K562 (cell line): Measurements from ENCODE around the gene DAPP1. TPM values are rescaled to one million over a fixed set of nuclear protein-coding genes. Genes with fewer than 3 reads are reported as not detected.

Source experiments
- ATAC-seq: fragments of 200-7000 bp; cut with Tn5 transposase; 3 replicates; pipeline ENCODE4 v1.9.1; 2020; ENCODE audit warnings: moderate library complexity
- BruUV-seq: library from RNA; stranded (reverse); fragments of 400-500 nt; replicated peaks from 2 replicates; lab custom pipeline; 2021; lab: Mats Ljungman, UMichigan
- CTCF ChIA-PET: fragments of 300-600 bp; formaldehyde crosslinking; extraction: SDS; loops from one replicate; lab custom pipeline; 2021; ENCODE audit warnings: low intra/inter-chr PET ratio; lab: Yijun Ruan, JAX
- POLR2A ChIA-PET: fragments of 300-600, 350-650 bp; sonication (Branson Sonifier 250); formaldehyde crosslinking; extraction: SDS; loops from one replicate; lab custom pipeline; 2021; ENCODE audit warnings: antibody characterized with exemption, inconsistent platforms; lab: Yijun Ruan, JAX
- DNase-seq, 4 experiments: peaks; one replicate each; pipeline versions ENCODE4 v3.0.0 to v3.0.0-alpha.2; 2011 to 2018; ENCODE audit warnings: low spot score in 3 of 4, mixed read lengths in 3 of 4; ENCODE audit errors: extremely low read depth in 1 of 4
- FAIRE-seq: peaks from 2 replicates; lab custom pipeline; 2011; peaks lifted over from hg19 to GRCh38; lab: Jason Lieb, UNC
- H2AFZ ChIP-seq: 2 replicates; pipeline ENCODE4 v1.6.0; 2011; ENCODE audit warnings: low read depth, low read length, control low read depth, inconsistent platforms
- H3K27ac ChIP-seq: fragments of 200-600 bp; 3 replicates; pipeline ENCODE4 v1.8.0; 2011; ENCODE audit warnings: low read depth, mild to moderate bottlenecking, control low read depth, inconsistent platforms, low read length, moderate library complexity, mixed read lengths; ENCODE audit errors: extremely low read depth
- H3K27me3 ChIP-seq, 2 experiments: fragments of 300-600 bp in 1 of 2; 2 replicates in 1 of 2; 3 replicates in 1 of 2; pipeline versions ENCODE4 v1.6.0 to v1.8.0; 2011; ENCODE audit warnings: inconsistent platforms in 2 of 2, low read length in 2 of 2, mild to moderate bottlenecking in 1 of 2, mixed read lengths in 1 of 2, moderate library complexity in 1 of 2; ENCODE audit not compliant: control insufficient read depth in 2 of 2, insufficient read depth in 2 of 2
- H3K36me3 ChIP-seq: fragments of 300-600 bp; 3 replicates; pipeline ENCODE4 v1.8.0; 2011; ENCODE audit warnings: mild to moderate bottlenecking, low read length, inconsistent platforms; ENCODE audit not compliant: control insufficient read depth, insufficient read depth
- H3K4me1 ChIP-seq, 2 experiments: fragments of 200-600 bp in 1 of 2; replicated peaks in 1 of 2; 2 replicates in 1 of 2; 3 replicates in 1 of 2; pipeline versions ENCODE4 v1.5.1 to v1.8.0; 2011; ENCODE audit warnings: inconsistent platforms in 2 of 2, low read length in 2 of 2, mild to moderate bottlenecking in 1 of 2, mixed read lengths in 1 of 2, moderate library complexity in 1 of 2; ENCODE audit not compliant: control insufficient read depth in 2 of 2, insufficient read depth in 2 of 2
- H3K4me2 ChIP-seq: 2 replicates; pipeline ENCODE4 v1.6.1; 2011; ENCODE audit warnings: low read length, control low read depth, inconsistent platforms, mixed read lengths; ENCODE audit not compliant: insufficient read depth
- H3K4me3 ChIP-seq: fragments of 200-600 bp; sonication (generic), shearing (Covaris generic); 2 replicates; pipeline ENCODE4 v1.5.1; 2016; ENCODE audit warnings: control low read depth, inconsistent platforms
- H3K79me2 ChIP-seq: fragments of 200-600 bp; 3 replicates; pipeline ENCODE4 v1.8.0; 2011; ENCODE audit warnings: low read length, inconsistent platforms; ENCODE audit not compliant: control insufficient read depth, insufficient read depth
- H3K9ac ChIP-seq, 2 experiments: 2 replicates each; pipeline versions ENCODE4 v1.6.0 to v1.6.1; 2011; ENCODE audit warnings: low read depth in 2 of 2, low read length in 2 of 2, control low read depth in 1 of 2, inconsistent platforms in 1 of 2, mild to moderate bottlenecking in 1 of 2, mixed read lengths in 1 of 2; ENCODE audit not compliant: insufficient read depth in 1 of 2
- H3K9me1 ChIP-seq: one replicate; pipeline ENCODE4 v1.6.0; 2011; ENCODE audit warnings: inconsistent platforms, mild to moderate bottlenecking, low read length, moderate library complexity; ENCODE audit not compliant: control insufficient read depth, insufficient read depth
- H3K9me3 ChIP-seq: replicated peaks from 2 replicates; pipeline ENCODE4 v1.5.1; 2011; ENCODE audit warnings: low read depth, low read length, inconsistent platforms; ENCODE audit not compliant: control insufficient read depth, insufficient read depth
- H4K20me1 ChIP-seq: replicated peaks from 2 replicates; pipeline ENCODE4 v1.6.1; 2011; ENCODE audit warnings: low read length, inconsistent platforms, mixed read lengths; ENCODE audit not compliant: control insufficient read depth, insufficient read depth
- ARID1B ChIP-seq: fragments of 450-650 bp; IDR thresholded peaks from 2 replicates; pipeline ENCODE4 v1.6.1; 2016; ENCODE audit warnings: antibody characterized with exemption, mild to moderate bottlenecking, inconsistent platforms
- BDP1 ChIP-seq: IDR thresholded peaks from 3 replicates; pipeline ENCODE4 v1.6.1; 2011; ENCODE audit not compliant: insufficient read length, insufficient read depth
- MXI1 ChIP-seq: IDR thresholded peaks from 2 replicates; pipeline ENCODE4 v1.6.1; 2011; ENCODE audit warnings: low read depth, mild to moderate bottlenecking, improper control_type of control experiment, low read length
- NR2C2 ChIP-seq, 2 experiments: fragments of 200-800 bp in 1 of 2; sonication (Bioruptor generic) in 1 of 2; sonication (generic) in 1 of 2; formaldehyde crosslinking in 1 of 2; IDR thresholded peaks; 2 replicates each; pipeline versions ENCODE4 v1.6.1 to v1.8.0; 2016 to 2022; ENCODE audit warnings: mild to moderate bottlenecking in 1 of 2, missing compliant biosample characterization in 1 of 2, missing genetic modification characterization in 1 of 2, missing genetic modification reagents in 1 of 2
- PHTF2 ChIP-seq: fragments of 250-450 bp; sonication (Bioruptor Pico); IDR thresholded peaks from 2 replicates; pipeline ENCODE4 v1.5.0; 2021; ENCODE audit warnings: mild to moderate bottlenecking
- POLR2G ChIP-seq: fragments of 200-400 bp; formaldehyde crosslinking; IDR thresholded peaks from 2 replicates; pipeline ENCODE4 v1.6.1; 2017; ENCODE audit warnings: low read depth, mild to moderate bottlenecking, antibody characterized with exemption, low read length, moderate library complexity
- SAP30 ChIP-seq: fragments of 200-600 bp; sonication (generic); IDR thresholded peaks from 2 replicates; pipeline ENCODE4 v1.6.1; 2012; ENCODE audit warnings: borderline replicate concordance, low read depth, mild to moderate bottlenecking, moderate library complexity, low read length, control low read depth, inconsistent platforms; ENCODE audit not compliant: insufficient read depth, poor library complexity, severe bottlenecking
- TAF15 ChIP-seq: fragments of 200-400 bp; formaldehyde crosslinking; IDR thresholded peaks from 2 replicates; pipeline ENCODE4 v1.6.1; 2017; ENCODE audit warnings: mild to moderate bottlenecking, low read depth, low read length, moderate library complexity
- TFAM ChIP-seq: fragments of 250-450 bp; sonication (Bioruptor Pico); conservative IDR thresholded peaks from 2 replicates; pipeline ENCODE4 v1.5.0; 2021; ENCODE audit warnings: mild to moderate bottlenecking, moderate library complexity
- ZBED1 ChIP-seq: IDR thresholded peaks from 2 replicates; pipeline ENCODE4 v1.6.1; 2014
- ZNF354B ChIP-seq: fragments of 250-450 bp; sonication (Bioruptor Pico); IDR thresholded peaks from 2 replicates; pipeline ENCODE4 v1.4.0; 2020
- ZNF408 ChIP-seq: fragments of 250-450 bp; sonication (Bioruptor Pico); IDR thresholded peaks from 2 replicates; pipeline ENCODE4 v1.4.0; 2020; ENCODE audit warnings: low read depth, mild to moderate bottlenecking, moderate library complexity
- WGBS: fragments of 100-300 bp; shearing (Covaris generic); methylation state at CpG from one replicate; pipeline ENCODE4 v1.1.6; 2016; ENCODE audit warnings: low coverage, mixed read lengths; ENCODE audit not compliant: insufficient coverage; ENCODE audit errors: missing lambda C conversion rate; 5-methylcytosine and 5-hydroxymethylcytosine counted together
- in situ Hi-C: fragments of 300-500 bp; cut with MboI; formaldehyde crosslinking; loops from 4 replicates; pipeline ENCODE4 v1.15.0; 2018; ENCODE audit warnings: inconsistent platforms, mixed read lengths
- intact Hi-C: fragments of 100-400 bp; cut with micrococcal nuclease; formaldehyde crosslinking; loops from 2 replicates; pipeline ENCODE4 v1.14.2; 2022
- polyA plus RNA-seq, 8 experiments: library from polyadenylated mRNA; depleted of rRNA in 4 of 8; stranded (reverse) in 5 of 8; unstranded in 3 of 8; fragments of >200 nt; fragmentation: Nextera tagmentation in 2 of 8; fragmentation: Illumina TruSeq in 1 of 8; extraction: Ambion mirVana in 2 of 8; extraction: Trizol in 1 of 8; gene quantifications; 2 replicates each; pipeline versions ENCODE4 v1.2.1 to v1.2.3, GENCODE V29; 2011 to 2014; ENCODE audit warnings: inconsistent platforms in 1 of 8, missing spikeins in 1 of 8
- total RNA-seq, 7 experiments: library from RNA; depleted of rRNA in 6 of 7; stranded (reverse); fragments of >200 nt in 6 of 7; fragmentation: Illumina TruSeq in 2 of 7; extraction: Trizol in 2 of 7; gene quantifications; 2 replicates each; pipeline versions ENCODE4 v1.2.1 to v1.2.3, GENCODE V29; 2011 to 2021; ENCODE audit warnings: low replicate concordance in 1 of 7

Gene DAPP1
- total and polyA plus RNA-seq, 9 of the 15 experiments (the other 6 are each of a cell fraction or from before 2014, with no cell fraction given), result 1.9 to 7.2 (median 3.6) TPM

DNA sequence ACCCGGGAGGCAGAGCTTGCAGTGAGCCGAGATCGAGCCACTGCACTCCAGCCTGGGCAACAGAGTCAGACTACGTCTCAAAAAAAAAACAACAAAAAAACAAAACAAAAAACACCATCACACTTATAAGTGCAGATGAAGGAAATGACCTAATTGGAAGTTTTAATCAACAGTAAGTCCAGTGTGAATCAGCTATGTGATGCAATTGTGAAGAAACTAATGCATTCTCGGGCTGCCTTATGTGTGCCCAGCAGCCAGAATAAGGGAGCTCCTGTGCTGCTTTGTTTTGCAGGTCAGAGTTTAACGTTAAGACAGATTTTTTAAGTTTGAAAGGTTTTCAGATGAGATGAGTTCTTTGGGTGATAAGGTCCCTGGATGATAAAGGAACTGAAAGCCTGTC, 10.8 kb downstream of the DAPP1 start (continued):
- no peak for TF ChIP-seq NR2C2 (CRISPR knock-in tag; IDR thresholded peaks at IDR 0.05)
- TF ChIP-seq NR2C2 (tag; IDR thresholded peaks at IDR 0.05), result peak; percentile 29; the same call in 1 of the 2 replicates
- no peak for TF ChIP-seq ZNF408 (CRISPR knock-in tag)
- no peak for TF ChIP-seq MXI1
- no peak for TF ChIP-seq TFAM (CRISPR knock-in tag)
- TF ChIP-seq POLR2G, result no peak
- no peak for TF ChIP-seq ZBED1
- TF ChIP-seq SAP30, result no peak
- TF ChIP-seq PHTF2 (CRISPR knock-in tag), result no peak
- TF ChIP-seq ZNF354B (CRISPR knock-in tag), result no peak

DNA sequence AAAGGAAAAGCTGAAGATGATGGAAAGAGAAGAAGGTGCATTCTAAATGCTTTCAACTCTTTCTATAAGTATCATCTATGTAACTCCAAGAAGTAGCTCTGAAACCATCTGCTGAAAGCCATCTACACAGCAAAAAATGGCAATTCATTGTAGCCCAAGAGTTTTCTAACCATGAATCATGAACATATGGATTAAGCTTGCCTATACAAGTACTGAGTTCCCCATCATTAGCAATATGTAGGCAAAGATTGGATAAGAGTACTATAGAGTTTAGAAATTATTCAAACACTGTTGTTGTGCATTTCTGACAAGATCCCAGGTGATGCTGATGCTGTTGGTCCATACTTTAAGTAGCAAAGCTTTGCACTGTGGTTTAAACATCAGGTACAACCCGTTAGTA, 11.2 kb downstream of the DAPP1 start:
- H3K4me2 ChIP-seq, result no peak overlapping the region
- intact Hi-C loops, result no loop called here
- no peak overlapping the region for H3K9ac ChIP-seq
- FAIRE-seq, result peak; percentile 19
- CTCF ChIA-PET, result no interaction called here
- WGBS, result 14% methylated on average over 1 of the region's 1 CpG
- H3K4me3 ChIP-seq, result no peak overlapping the region
- POLR2A ChIA-PET, result interaction anchor here (0.6 to 1.0 kb wide), 3 partner anchors 13 to 123 kb away, joined by 3 to 5 read pairs (median 4); partner anchors contain the start of gene H2AZ1
- TF ChIP-seq BDP1 (no peak), TAF15 (no peak), ARID1B (no peak)
- H3K79me2 ChIP-seq, result no peaks in the 10 kb centered on the region
- DNase-seq, result no peak
- H4K20me1 ChIP-seq, result no peaks in the 10 kb centered on the region
- no peaks in the 10 kb centered on the region for H3K27me3 ChIP-seq
- no peak overlapping the region for H2AFZ ChIP-seq
- no peak for ATAC-seq
- in situ Hi-C loops, result no loop called here
- H3K36me3 ChIP-seq, result no peaks in the 10 kb centered on the region
- H3K27ac ChIP-seq, result no peak overlapping the region
- H3K9me3 ChIP-seq, result peaks cover 3% of the 10 kb centered on the region; the same call in 1 of the 2 replicates
- H3K4me1 ChIP-seq, result no peaks in the 10 kb centered on the region; a peak in 2 of 5 replicates
- no TSS peak for BruUV-seq
- H3K9me1 ChIP-seq, result no peaks in the 10 kb centered on the region
